ENCODE data around the gene MRPL4.
A peak's percentile ranks its signal among the peaks of the same experiment; 100 is the strongest.
"Not testable (repeated sequence)": the region's sequence is repeated elsewhere in the genome, so short reads cannot be mapped to it uniquely, and the experiment has no call there.

MRPL4 gene

GRCh38 chr19:10230173-10230860 is 21.7 kb upstream of the MRPL4 start:
- no peak for DNase-seq (ENCODE audit: low read depth)

GRCh38 chr19:10230861-10231611 is 21.0 kb upstream of the MRPL4 start, which contains the start of gene S1PR2:
S1PR2 (minus strand) TSS chr19:10231331; CDS start chr19:10224905, 6,426 bp downstream.
- no peak for DNase-seq (ENCODE audit: low read depth)

- DNase-seq (ENCODE audit: low read depth) = no peak
Measured at GRCh38 chr19:10231612-10232228, 20.3 kb upstream of the MRPL4 start.

GRCh38 chr19:10233946-10234345 is 18.1 kb upstream of the MRPL4 start:
- DNase-seq (ENCODE audit: low read depth) = no peak

GRCh38 chr19:10235003-10235402 is 17.0 kb upstream of the MRPL4 start:
- no peak for DNase-seq (ENCODE audit: low read depth)

- not testable (repeated sequence) for DNase-seq (ENCODE audit: low read depth)
Measured at GRCh38 chr19:10235409-10235808, 16.6 kb upstream of the MRPL4 start.

GRCh38 chr19:10237702-10238101 is 14.3 kb upstream of the MRPL4 start:
- DNase-seq (ENCODE audit: low read depth) = no peak

GRCh38 chr19:10238172-10238783 is 13.7 kb upstream of the MRPL4 start:
- peak; percentile 82 for DNase-seq (ENCODE audit: low read depth)

GRCh38 chr19:10241826-10242449 is 10.1 kb upstream of the MRPL4 start:
- DNase-seq (ENCODE audit: low read depth) = not testable (repeated sequence)

GRCh38 chr19:10243606-10244005 is 8.4 kb upstream of the MRPL4 start:
- DNase-seq (ENCODE audit: low read depth) = no peak

- DNase-seq (ENCODE audit: low read depth) = no peak
Measured at GRCh38 chr19:10245189-10245939, 6.7 kb upstream of the MRPL4 start.

GRCh38 chr19:10246511-10246910 is 5.5 kb upstream of the MRPL4 start:
- no peak for DNase-seq (ENCODE audit: low read depth)

- DNase-seq (ENCODE audit: low read depth) = no peak
Measured at GRCh38 chr19:10252707-10253106, 693 bp downstream of the MRPL4 start.

- no peak for DNase-seq (ENCODE audit: low read depth)
Measured at GRCh38 chr19:10254244-10254643, 2.2 kb downstream of the MRPL4 start.

GRCh38 chr19:10255358-10255757 is 3.3 kb downstream of the MRPL4 start:
- DNase-seq (ENCODE audit: low read depth) = no peak

- DNase-seq (ENCODE audit: low read depth) = no peak
Measured at GRCh38 chr19:10256551-10256950, 4.5 kb downstream of the MRPL4 start.

GRCh38 chr19:10256970-10257615 is 5.1 kb downstream of the MRPL4 start:
- no peak for DNase-seq (ENCODE audit: low read depth)

- DNase-seq (ENCODE audit: low read depth) = no peak
Measured at GRCh38 chr19:10258080-10258710, 6.2 kb downstream of the MRPL4 start.

- DNase-seq (ENCODE audit: low read depth) = peak; percentile 47
Measured at GRCh38 chr19:10259162-10259905, 7.3 kb downstream of the MRPL4 start.

- no peak for DNase-seq (ENCODE audit: low read depth)
Measured at GRCh38 chr19:10260141-10260584, 8.1 kb downstream of the MRPL4 start.

All from GM04504 (cell line).